GM04503 (cell line): ENCODE data around the gene TOLLIP.
"Not testable (repeated sequence)": the region's sequence is repeated elsewhere in the genome, so short reads cannot be mapped to it uniquely, and the experiment has no call there.

ENCODE experiments used
- DNase-seq: peaks from one replicate; pipeline ENCODE4 v3.0.0-alpha.2; 2012; ENCODE audit warnings: low read depth

Gene TOLLIP

GRCh38 chr11:1262172-1263006, 47.0 kb downstream of the TOLLIP start:
- DNase-seq = peak; percentile 37

- DNase-seq = no peak
Measured at GRCh38 chr11:1261241-1262071, 48.0 kb downstream of the TOLLIP start.

- DNase-seq = no peak
Measured at GRCh38 chr11:1260620-1261019, 48.8 kb downstream of the TOLLIP start.

- no peak for DNase-seq
Measured at GRCh38 chr11:1260023-1260501, 49.4 kb downstream of the TOLLIP start.

GRCh38 chr11:1259561-1259960, 49.9 kb downstream of the TOLLIP start:
- no peak for DNase-seq

- no peak for DNase-seq
Measured at GRCh38 chr11:1259076-1259461, 50.4 kb downstream of the TOLLIP start.

- DNase-seq = no peak
Measured at GRCh38 chr11:1258401-1259075, 50.9 kb downstream of the TOLLIP start.

- DNase-seq = no peak
Measured at GRCh38 chr11:1257916-1258315, 51.5 kb downstream of the TOLLIP start.

GRCh38 chr11:1257366-1257765, 52.1 kb downstream of the TOLLIP start:
- DNase-seq = no peak

GRCh38 chr11:1256257-1257045, 53.0 kb downstream of the TOLLIP start:
- DNase-seq = no peak

- DNase-seq = no peak
Measured at GRCh38 chr11:1255151-1255550, 54.3 kb downstream of the TOLLIP start.

GRCh38 chr11:1254733-1255132, 54.7 kb downstream of the TOLLIP start:
- DNase-seq = no peak

GRCh38 chr11:1254086-1254648, 55.3 kb downstream of the TOLLIP start:
- DNase-seq = no peak

- DNase-seq = no peak
Measured at GRCh38 chr11:1253103-1253485, 56.3 kb downstream of the TOLLIP start.

GRCh38 chr11:1252371-1253102, 56.9 kb downstream of the TOLLIP start:
- DNase-seq = no peak

GRCh38 chr11:1251236-1251770, 58.1 kb downstream of the TOLLIP start:
- no peak for DNase-seq

GRCh38 chr11:1250411-1250810, 59.0 kb downstream of the TOLLIP start:
- DNase-seq = not testable (repeated sequence)

- not testable (repeated sequence) for DNase-seq
Measured at GRCh38 chr11:1248951-1249350, 60.5 kb downstream of the TOLLIP start.

- DNase-seq = not testable (repeated sequence)
Measured at GRCh38 chr11:1247026-1247425, 62.4 kb downstream of the TOLLIP start.

- not testable (repeated sequence) for DNase-seq
Measured at GRCh38 chr11:1246301-1246700, 63.1 kb downstream of the TOLLIP start.
